ENCODE data around the gene SIM2. TPM values are rescaled to one million over a fixed set of nuclear protein-coding genes. Genes with fewer than 3 reads are reported as not detected.

The SIM2 gene
- total RNA-seq, 4 donors from 2014 or later, result 0.47 to 2.3 TPM; not detected in 2

- 53 to 62% methylated on average over 5 to 8 of the region's 8 CpGs for WGBS, 2 donors (ENCODE audit: low coverage in 1 of 2)
- Histone ChIP-seq H3K27ac (no peak overlapping the region), H3K4me1 (peaks cover 0 to 13% (median 0%) of the 10 kb centered on the region in 3 donors), H3K4me3 (no peak overlapping the region), H3K27me3 (no peaks in the 10 kb centered on the region), H3K9me3 (no peaks in the 10 kb centered on the region), H3K36me3 (no peaks in the 10 kb centered on the region)
- TF ChIP-seq POLR2AphosphoS5 (IDR thresholded peaks at IDR 0.05) (no peak), EP300 (IDR thresholded peaks at IDR 0.05) (no peak)
- no peak for ATAC-seq
Observed at GRCh38 chr21:36773995-36774394, 75.1 kb downstream of the SIM2 start.

GRCh38 chr21:36776981-36777617, 78.2 kb downstream of the SIM2 start:
- no peak overlapping the region for H3K27ac ChIP-seq
- H3K27me3 ChIP-seq, result no peaks in the 10 kb centered on the region
- TF ChIP-seq EP300 (IDR thresholded peaks at IDR 0.05) (no peak), CTCF (IDR thresholded peaks at IDR 0.05) (no peak), POLR2AphosphoS5 (IDR thresholded peaks at IDR 0.05) (no peak), POLR2A (IDR thresholded peaks at IDR 0.05) (no peak)
- no peak for ATAC-seq
- peaks cover 0 to 13% (median 0%) of the 10 kb centered on the region in 3 donors for H3K4me1 ChIP-seq
- 65 to 67% methylated on average over 8 to 10 of the region's 10 CpGs for WGBS, 2 donors (ENCODE audit: low coverage in 1 of 2)
- H3K36me3 ChIP-seq, result no peaks in the 10 kb centered on the region
- no peaks in the 10 kb centered on the region for H3K9me3 ChIP-seq
- H3K4me3 ChIP-seq, result no peak overlapping the region

- H3K9me3 ChIP-seq, result no peaks in the 10 kb centered on the region
- H3K27me3 ChIP-seq, result no peaks in the 10 kb centered on the region
- H3K4me3 ChIP-seq, result no peak overlapping the region
- TF ChIP-seq EP300 (IDR thresholded peaks at IDR 0.05), result no peak
- no peak for TF ChIP-seq CTCF (IDR thresholded peaks at IDR 0.05)
- no peak for TF ChIP-seq POLR2A (IDR thresholded peaks at IDR 0.05)
- TF ChIP-seq POLR2AphosphoS5 (IDR thresholded peaks at IDR 0.05), result no peak
- no peak for ATAC-seq
- 36% methylated on average over 2 of the region's 6 CpGs; no CpG with 5 or more reads in 1 of the 2 donors for WGBS, 2 donors (ENCODE audit: low coverage in 1 of 2)
- no peaks in the 10 kb centered on the region for H3K36me3 ChIP-seq
- H3K4me1 ChIP-seq, result no peaks in the 10 kb centered on the region
- no peak overlapping the region for H3K27ac ChIP-seq
Observed at GRCh38 chr21:36780861-36781260, 81.9 kb downstream of the SIM2 start.

- Histone ChIP-seq H3K27ac (no peak overlapping the region), H3K9me3 (no peaks in the 10 kb centered on the region), H3K27me3 (no peaks in the 10 kb centered on the region), H3K4me3 (no peak overlapping the region), H3K4me1 (no peaks in the 10 kb centered on the region), H3K36me3 (no peaks in the 10 kb centered on the region)
- no peak for TF ChIP-seq POLR2AphosphoS5 (IDR thresholded peaks at IDR 0.05)
- TF ChIP-seq CTCF (IDR thresholded peaks at IDR 0.05), result no peak
- TF ChIP-seq POLR2A (IDR thresholded peaks at IDR 0.05), result no peak
- no peak for TF ChIP-seq EP300 (IDR thresholded peaks at IDR 0.05)
- no peak for ATAC-seq
- WGBS, 2 donors (ENCODE audit: low coverage in 1 of 2), result 87 to 97% methylated on average over 6 to 7 of the region's 8 CpGs
Observed at GRCh38 chr21:36783612-36784374, 84.9 kb downstream of the SIM2 start.

- Histone ChIP-seq H3K36me3 (no peaks in the 10 kb centered on the region), H3K4me1 (no peaks in the 10 kb centered on the region), H3K4me3 (no peak overlapping the region), H3K27ac (no peak overlapping the region), H3K27me3 (no peaks in the 10 kb centered on the region), H3K9me3 (no peaks in the 10 kb centered on the region)
- WGBS, 2 donors (ENCODE audit: low coverage in 1 of 2), result 83 to 100% methylated on average over 1 of the region's 12 CpGs
- ATAC-seq, result no peak
- TF ChIP-seq CTCF (IDR thresholded peaks at IDR 0.05) (no peak), POLR2AphosphoS5 (IDR thresholded peaks at IDR 0.05) (no peak), POLR2A (IDR thresholded peaks at IDR 0.05) (no peak), EP300 (IDR thresholded peaks at IDR 0.05) (no peak)
Observed at GRCh38 chr21:36784947-36785346, 86.0 kb downstream of the SIM2 start.

Measured in gastroesophageal sphincter (tissue), 4 donors.